ENCODE measurements around the gene FOSL1. TPM values are rescaled to one million over a fixed set of nuclear protein-coding genes. Genes with fewer than 3 reads are reported as not detected.

Gene FOSL1
- total RNA-seq, 6 experiments from 2014 or later = 0.35 to 1.2 (median 0.89) TPM; not detected in 2

DNA sequence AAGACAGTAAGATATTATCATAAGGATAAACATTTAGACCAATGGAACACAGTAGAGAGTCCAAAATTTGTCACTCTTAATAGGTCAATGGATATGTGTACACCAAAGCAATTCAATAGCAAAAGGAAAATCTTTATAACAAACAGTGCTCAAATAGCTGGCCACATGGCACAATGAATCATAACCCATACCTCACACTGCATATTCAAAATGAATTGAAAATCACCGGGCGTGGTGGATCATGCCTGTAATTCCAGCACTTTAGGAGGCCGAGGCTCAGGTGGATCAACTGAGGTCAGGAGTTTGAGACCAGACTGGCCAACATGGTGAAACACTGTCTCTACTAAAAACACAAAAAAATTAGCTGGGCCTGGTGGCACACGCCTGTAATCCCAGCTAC lies 58.0 kb downstream of the FOSL1 start:
- WGBS (ENCODE audit: insufficient coverage, low coverage, low lambda C conversion rate, missing lambda C conversion rate) = 70% methylated on average over 2 of the region's 4 CpGs
- Histone ChIP-seq H3K27ac (no peak overlapping the region), H3K4me3 (no peak overlapping the region), H3K9me3 (no peaks in the 10 kb centered on the region), H3K4me1 (no peaks in the 10 kb centered on the region), H3K27me3 (no peaks in the 10 kb centered on the region), H3K36me3 (no peaks in the 10 kb centered on the region)
- intact Hi-C loops (cut with DNase I) = no loop called here
- ATAC-seq = no peak
- no peak for DNase-seq
- TF ChIP-seq POLR2A (IDR thresholded peaks at IDR 0.05) = no peak

Other genes with a start within 250 kb of the FOSL1 start
- gene RELA, start 237.5 kb downstream of the FOSL1 start, total RNA-seq = 10 to 100 TPM; 27.8 to 51.1 (median 41.9) TPM
- gene KAT5, start 188.1 kb downstream of the FOSL1 start, total RNA-seq = 10 to 100 TPM; 17.8 to 30.4 (median 24.0) TPM
- gene RNASEH2C, start 179.6 kb downstream of the FOSL1 start, total RNA-seq = 10 to 100 TPM; 16.8 to 39.1 (median 26.1) TPM
- 10 to 100 TPM in 3 of 6 experiments, 1 to 10 TPM in 3; 5.0 to 13.5 (median 9.7) TPM for gene AP5B1, start 119.4 kb downstream of the FOSL1 start, total RNA-seq
- not detected for gene OVOL1, start 113.3 kb downstream of the FOSL1 start, total RNA-seq
- gene SNX32, start 66.4 kb downstream of the FOSL1 start, total RNA-seq = under 1 TPM in 3 of 6 experiments, not detected in 3; 0.16 to 0.37 (median 0.31) TPM
- gene CFL1, start 42.2 kb downstream of the FOSL1 start, total RNA-seq = 100 to 1,000 TPM; 219 to 503 (median 313) TPM
- 10 to 100 TPM; 14.0 to 25.6 (median 19.7) TPM for gene MUS81, start 40.0 kb downstream of the FOSL1 start, total RNA-seq
- gene EFEMP2, start 27.6 kb downstream of the FOSL1 start, total RNA-seq = 10 to 100 TPM in 1 of 6 experiments, 1 to 10 TPM in 5; 5.1 to 13.9 (median 7.8) TPM
- 1 to 10 TPM in 3 of 6 experiments, under 1 TPM in 3; 0.49 to 1.3 (median 1.0) TPM for gene CTSW, start 20.6 kb downstream of the FOSL1 start, total RNA-seq
- gene FIBP, start 11.9 kb downstream of the FOSL1 start, total RNA-seq = 10 to 100 TPM; 19.4 to 66.1 (median 23.3) TPM
- gene CCDC85B, start 9.7 kb downstream of the FOSL1 start, total RNA-seq = 10 to 100 TPM in 2 of 6 experiments, 1 to 10 TPM in 4; 4.9 to 19.2 (median 6.6) TPM
- 10 to 100 TPM in 4 of 6 experiments, 1 to 10 TPM in 2; 6.5 to 14.0 (median 12.4) TPM for gene C11orf68, start 18.7 kb upstream of the FOSL1 start, total RNA-seq
- 10 to 100 TPM; 21.8 to 50.8 (median 32.6) TPM for gene DRAP1, start 19.0 kb upstream of the FOSL1 start, total RNA-seq
- not detected for gene TSGA10IP, start 45.1 kb upstream of the FOSL1 start, total RNA-seq
- 10 to 100 TPM; 14.3 to 34.1 (median 20.6) TPM for gene SART1, start 61.3 kb upstream of the FOSL1 start, total RNA-seq
- gene EIF1AD, start 101.8 kb upstream of the FOSL1 start, total RNA-seq = 10 to 100 TPM; 11.5 to 22.1 (median 13.1) TPM
- 10 to 100 TPM; 30.2 to 96.9 (median 72.0) TPM for gene BANF1, start 102.1 kb upstream of the FOSL1 start, total RNA-seq
- not detected for gene CST6, start 111.6 kb upstream of the FOSL1 start, total RNA-seq
- gene CATSPER1, start 126.1 kb upstream of the FOSL1 start, total RNA-seq = not detected
- gene GAL3ST3, start 148.8 kb upstream of the FOSL1 start, total RNA-seq = not detected
- 10 to 100 TPM; 52.2 to 85.4 (median 67.2) TPM for gene SF3B2, start 152.0 kb upstream of the FOSL1 start, total RNA-seq
- 10 to 100 TPM in 4 of 6 experiments, 1 to 10 TPM in 2; 5.8 to 23.7 (median 12.5) TPM for gene PACS1, start 169.9 kb upstream of the FOSL1 start, total RNA-seq